HG03565 (cell line): ENCODE results near the gene SOCS2.
A peak's percentile ranks its signal among the peaks of the same experiment; 100 is the strongest.
"Not testable (repeated sequence)": the region's sequence is repeated elsewhere in the genome, so short reads cannot be mapped to it uniquely, and the experiment has no call there.

Source experiments
- ATAC-seq: cut with Tn5 transposase; IDR thresholded peaks from one replicate; pipeline ENCODE4 v1.9.1; 2021; ENCODE audit warnings: mild to moderate bottlenecking, moderate library complexity; ENCODE audit not compliant: unreplicated experiment

SOCS2 gene, protein sequence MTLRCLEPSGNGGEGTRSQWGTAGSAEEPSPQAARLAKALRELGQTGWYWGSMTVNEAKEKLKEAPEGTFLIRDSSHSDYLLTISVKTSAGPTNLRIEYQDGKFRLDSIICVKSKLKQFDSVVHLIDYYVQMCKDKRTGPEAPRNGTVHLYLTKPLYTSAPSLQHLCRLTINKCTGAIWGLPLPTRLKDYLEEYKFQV

DNA sequence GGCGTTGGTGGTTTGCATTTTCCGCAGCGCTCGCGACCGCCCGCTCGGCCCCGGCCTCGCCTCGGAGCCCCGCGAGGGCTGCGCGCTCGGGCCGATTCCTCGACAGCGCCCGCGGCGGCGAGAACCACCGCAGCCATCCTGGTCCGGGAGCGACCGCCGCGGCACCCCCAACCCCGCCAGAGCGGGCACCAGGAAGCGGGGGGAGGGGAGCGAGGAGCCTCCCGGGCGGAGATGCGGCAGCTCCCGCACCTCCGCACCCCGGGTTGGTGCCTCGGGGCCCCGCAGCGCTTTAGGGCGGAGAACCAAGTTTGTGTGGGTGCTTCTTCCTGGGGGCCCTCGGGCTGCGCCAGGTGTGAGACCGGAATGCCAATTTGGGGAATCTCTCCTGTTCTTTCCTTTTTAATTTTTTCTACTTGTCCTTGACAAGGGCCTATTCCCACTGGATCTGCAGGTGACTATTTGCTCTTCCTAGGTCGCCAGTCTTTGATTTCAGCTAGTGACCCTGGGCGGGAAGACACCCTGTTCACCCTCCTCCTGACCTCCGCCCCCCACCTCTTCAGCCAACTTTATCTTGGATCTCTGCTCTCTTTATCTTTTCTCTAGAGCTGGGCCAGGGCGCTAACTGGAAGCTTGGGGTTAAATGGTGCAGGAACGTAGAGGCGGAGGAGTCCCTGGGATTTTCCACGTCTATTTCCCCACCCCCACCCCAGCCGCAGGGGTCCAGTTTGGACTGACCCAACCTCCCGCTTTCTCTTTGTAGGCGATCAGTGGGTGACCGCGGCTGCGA lies at the start of gene SOCS2:
SOCS2 (plus strand) TSS at position 751 of the 787 bp plus-strand sequence. CDS start 223 bp downstream, outside the sequence.
- ATAC-seq = no peak

DNA sequence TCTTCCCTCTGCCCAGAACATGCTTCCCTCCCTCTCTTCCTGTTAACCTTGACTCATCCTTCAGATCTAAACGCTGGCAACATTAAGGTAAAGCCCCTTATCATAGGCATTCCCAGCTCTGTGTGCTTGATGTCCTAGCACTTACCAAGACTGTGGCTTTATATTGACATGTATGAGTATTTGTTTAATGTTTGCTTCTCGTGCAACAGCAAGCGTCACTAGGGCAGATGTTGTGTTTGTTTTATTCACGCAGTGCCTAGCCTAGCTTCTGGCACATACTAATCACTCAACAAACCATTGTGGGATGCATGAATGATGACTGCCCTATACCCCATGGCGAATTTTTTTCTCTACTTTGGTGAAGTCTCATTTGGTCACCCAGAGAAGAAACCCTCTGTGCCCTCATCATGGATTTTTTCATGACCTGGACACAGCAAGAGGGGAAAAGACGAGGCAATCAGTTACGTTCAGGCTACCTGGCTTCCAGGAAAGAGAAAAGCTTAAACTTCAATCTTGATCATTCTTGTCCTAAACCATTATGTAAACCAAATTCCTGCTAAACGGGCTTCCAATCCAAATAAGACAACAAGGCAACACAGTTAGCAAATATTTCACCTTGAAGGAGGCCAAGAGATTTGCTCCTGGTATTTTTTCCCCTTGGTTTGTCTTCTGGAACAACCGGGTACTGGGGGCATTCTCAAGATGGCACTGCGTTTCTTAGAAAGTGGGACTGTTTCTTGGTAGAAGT lies 47.9 kb upstream of the SOCS2 start:
- ATAC-seq = no peak

DNA sequence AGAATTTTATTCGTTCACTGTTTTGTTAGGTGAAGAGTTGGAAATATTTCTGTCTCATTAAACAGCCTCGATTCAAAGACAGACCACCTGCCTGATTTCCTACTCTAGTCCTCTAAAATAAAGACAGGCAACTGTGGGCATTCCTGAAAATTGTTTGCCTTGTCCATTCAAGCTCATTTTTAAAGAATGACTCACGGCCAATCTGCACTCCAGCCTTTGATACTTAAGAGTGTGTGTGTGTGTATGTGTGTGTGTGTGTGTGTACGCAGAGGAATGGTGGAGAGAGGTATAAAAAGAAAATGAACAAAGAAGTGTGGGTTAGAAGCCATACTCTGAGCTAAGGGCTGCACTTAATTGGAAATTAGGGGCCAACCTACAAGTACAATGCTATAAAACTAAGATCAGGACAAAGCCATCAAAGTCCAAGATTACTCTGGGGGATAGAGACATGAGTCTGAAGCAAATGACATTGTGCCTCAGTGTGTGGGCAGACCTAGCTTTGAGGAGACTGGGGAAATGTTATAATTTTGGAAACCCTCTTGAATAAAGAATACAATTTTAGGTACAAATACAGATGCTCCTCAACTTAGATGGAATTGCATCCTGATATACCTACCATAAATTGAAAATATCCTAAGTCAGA lies 45.6 kb upstream of the SOCS2 start:
- ATAC-seq = no peak

DNA sequence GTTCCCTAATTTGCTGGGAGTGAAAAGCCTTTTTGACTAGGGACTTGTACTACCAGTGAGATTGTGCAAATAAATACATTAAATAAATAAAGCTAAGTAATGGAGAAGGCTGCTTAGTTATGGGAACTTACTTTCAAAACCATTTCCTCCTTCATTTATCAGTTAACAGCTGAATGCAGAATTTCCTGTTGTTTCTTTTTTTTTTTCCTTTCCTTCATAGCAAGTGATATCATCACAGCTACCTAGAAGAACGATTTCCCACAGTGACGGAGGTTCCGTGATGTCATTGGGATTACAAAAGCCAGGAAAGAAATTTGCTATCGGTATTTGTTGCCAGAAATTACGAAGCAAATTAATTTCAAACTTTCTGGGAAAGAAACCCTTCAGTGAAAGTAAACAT lies 42.1 kb upstream of the SOCS2 start:
- no peak for ATAC-seq

- no peak for ATAC-seq
Observed at GRCh38 chr12:93533310-93533709, 39.2 kb upstream of the SOCS2 start.

GRCh38 chr12:93536111-93536765 lies 36.2 kb upstream of the SOCS2 start:
- ATAC-seq = peak; percentile 15

GRCh38 chr12:93536766-93537488 lies 35.5 kb upstream of the SOCS2 start:
- ATAC-seq = peak; percentile 89

GRCh38 chr12:93537769-93538168 lies 34.7 kb upstream of the SOCS2 start:
- ATAC-seq = no peak

DNA sequence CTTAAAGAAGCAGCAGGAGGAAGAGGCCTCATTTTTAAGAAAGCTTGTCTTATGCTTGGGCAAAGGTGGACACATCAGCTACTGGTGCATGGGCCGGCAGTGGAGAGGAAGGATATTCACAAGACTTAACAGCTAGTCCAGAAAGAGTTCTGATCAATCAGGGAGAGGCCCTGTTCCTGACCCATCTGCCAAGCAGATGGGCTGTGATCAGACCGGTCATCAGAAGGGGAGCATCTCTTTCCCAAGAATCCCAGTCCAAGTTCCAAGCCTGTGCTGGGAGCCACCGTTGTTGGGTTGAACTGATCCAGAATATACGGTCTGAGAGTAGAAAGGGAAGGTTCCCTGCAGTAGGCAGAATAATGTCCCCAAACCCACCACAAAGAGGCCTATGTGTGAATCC lies 32.7 kb upstream of the SOCS2 start:
- no peak for ATAC-seq

- ATAC-seq = no peak
Observed at GRCh38 chr12:93540466-93540865, 32.0 kb upstream of the SOCS2 start.

GRCh38 chr12:93541578-93542225 lies 30.8 kb upstream of the SOCS2 start:
- no peak for ATAC-seq

DNA sequence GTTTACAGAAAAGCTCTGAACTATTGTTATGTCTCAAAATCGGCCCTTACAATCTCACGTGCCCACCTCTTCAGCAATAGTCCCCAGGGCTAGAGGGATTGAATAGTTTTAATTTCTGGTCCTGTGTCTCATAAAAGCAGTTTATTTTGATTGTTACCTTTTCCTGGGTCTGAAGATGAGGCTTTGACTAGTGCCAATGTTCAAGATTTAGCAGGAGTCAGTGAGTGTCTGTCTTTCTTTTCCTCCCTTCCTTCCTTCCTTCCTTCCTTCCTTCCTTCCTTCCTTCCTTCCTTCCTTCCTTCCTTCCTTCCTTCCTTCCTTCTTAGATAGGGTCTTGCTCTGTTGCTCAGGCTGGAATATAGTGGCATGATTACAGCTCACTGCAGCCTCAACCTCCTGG lies 24.7 kb upstream of the SOCS2 start:
- no peak for ATAC-seq

DNA sequence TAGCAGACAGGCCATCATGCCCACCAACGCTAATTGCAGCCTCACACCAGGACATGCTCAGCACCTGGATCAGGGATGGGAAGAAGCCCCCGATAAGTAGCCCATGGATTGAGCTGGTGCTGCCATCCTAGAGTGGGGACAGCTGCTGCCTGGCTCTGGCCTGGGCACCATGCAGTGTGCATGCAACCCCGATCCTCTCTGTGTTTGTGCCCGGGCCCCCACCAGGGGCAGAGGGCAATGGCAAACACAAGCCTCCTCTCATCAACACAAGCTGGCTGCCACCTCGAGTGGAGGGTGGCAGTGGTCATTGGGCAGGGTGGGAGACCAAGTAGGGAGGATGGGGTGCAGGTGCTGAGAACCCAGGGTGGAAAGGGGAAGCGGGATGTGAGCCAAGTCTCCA lies 23.3 kb upstream of the SOCS2 start:
- ATAC-seq = no peak

DNA sequence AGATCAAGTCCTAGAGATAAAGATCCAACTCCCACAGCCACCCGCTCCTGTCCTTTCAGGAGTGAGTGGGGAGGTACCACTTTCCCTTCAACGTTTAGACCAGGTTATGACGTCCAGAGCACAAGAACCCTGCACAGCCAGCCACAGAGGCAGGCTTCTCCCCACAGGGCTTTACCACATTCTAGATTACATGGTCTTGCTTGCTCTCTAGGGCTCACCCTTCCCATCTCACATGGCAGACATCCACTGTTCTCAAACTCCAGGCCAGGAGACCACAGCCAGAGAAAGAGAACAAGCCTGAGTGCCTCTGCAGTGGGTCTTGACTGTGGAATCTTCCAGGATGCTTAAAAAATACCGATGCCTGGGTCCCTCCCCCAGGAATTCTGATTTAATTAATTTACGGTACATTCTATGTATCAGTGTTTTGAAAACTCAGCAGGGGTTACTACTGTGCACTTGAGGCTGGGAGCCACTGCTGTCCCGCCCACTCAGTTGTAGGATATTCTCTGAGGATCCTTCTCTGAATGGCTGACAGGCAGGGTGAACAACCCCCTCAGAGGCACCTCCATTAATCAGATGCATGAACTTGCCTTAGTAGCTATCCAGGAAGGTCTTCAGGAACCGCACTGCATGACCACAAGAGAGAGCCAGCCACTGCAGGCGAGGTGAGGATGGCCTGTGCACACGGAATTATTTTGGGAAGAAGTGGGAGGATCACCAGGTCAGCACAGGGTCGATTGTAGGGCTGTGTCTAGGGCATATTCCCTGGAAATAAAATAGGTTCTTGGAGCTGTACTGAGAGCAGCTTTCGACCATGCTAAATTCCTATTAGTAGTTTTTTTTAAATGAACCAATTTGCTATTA lies 21.5 kb upstream of the SOCS2 start:
- ATAC-seq = no peak

DNA sequence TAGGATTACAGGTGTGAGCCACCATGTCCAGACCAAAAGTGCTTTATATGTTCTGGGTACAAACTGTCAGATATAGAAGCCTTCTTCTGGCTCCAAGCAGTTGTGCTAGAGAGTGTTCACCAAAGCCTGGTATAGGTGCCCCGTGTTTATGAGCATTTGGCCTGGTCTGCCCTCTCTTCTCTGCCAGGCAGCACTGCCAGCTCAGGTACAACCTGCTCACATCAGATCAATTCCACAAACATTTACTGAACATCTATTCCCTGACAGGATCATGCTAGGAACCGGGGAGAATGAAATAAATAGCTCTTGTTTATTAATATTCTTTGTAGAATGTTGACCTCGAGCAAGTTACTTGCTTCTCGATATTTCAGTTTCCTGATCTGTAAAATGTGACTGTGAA lies 20.0 kb upstream of the SOCS2 start:
- ATAC-seq = no peak

- ATAC-seq = not testable (repeated sequence)
Observed at GRCh38 chr12:93557879-93558278, 14.6 kb upstream of the SOCS2 start.

DNA sequence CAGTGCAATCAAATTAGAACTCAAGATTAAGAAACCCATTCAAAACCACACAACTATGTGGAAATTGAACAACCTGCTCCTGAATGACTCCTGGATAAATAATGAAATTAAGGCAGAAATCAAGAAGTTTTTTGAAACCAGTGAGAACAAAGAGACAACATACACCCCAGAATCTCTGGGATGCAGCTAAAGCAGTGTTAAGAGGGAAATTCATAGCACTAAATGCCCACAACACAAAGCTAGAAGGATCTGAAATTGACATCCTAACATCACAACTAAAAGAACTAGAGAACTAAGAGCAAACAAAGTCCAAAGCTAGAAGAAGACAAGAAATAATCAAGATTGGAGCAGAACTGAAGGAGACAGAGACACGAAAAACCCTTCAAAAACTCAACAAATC lies 13.8 kb upstream of the SOCS2 start:
- ATAC-seq = not testable (repeated sequence)

GRCh38 chr12:93563807-93564538 lies 8.5 kb upstream of the SOCS2 start:
- no peak for ATAC-seq
